Measurements from ENCODE around the gene MUS81. TPM values are rescaled to one million over a fixed set of nuclear protein-coding genes. Genes with fewer than 3 reads are reported as not detected.
A peak's percentile ranks its signal among the peaks of the same experiment; 100 is the strongest.

Gene MUS81
- total RNA-seq, 2 donors from 2014 or later, result 51.8 to 62.8 TPM

GRCh38 chr11:65898656-65899355, 38.6 kb downstream of the MUS81 start:
- no peak for TF ChIP-seq CTCF (IDR thresholded peaks at IDR 0.05)
- Histone ChIP-seq H3K36me3 (no peaks in the 10 kb centered on the region), H3K4me3 (peak overlapping the region; percentile 88), H3K9me3 (no peaks in the 10 kb centered on the region), H3K4me1 (ENCODE audit: control insufficient read depth in 1 of 2, low read depth in 2 of 2) (peaks cover 5 to 30% of the 10 kb centered on the region in 2 donors), H3K27me3 (replicated peaks; ENCODE audit: insufficient read depth) (no peaks in the 10 kb centered on the region), H3K27ac (peak overlapping the region; percentile 65 to 77)
- ATAC-seq (ENCODE audit: insufficient number of reproducible peaks, low FRiP score, low read depth), result no peak
- no peak for DNase-seq (ENCODE audit: low spot score)

GRCh38 chr11:65899356-65900124, 39.3 kb downstream of the MUS81 start:
- peak; percentile 42 for ATAC-seq (ENCODE audit: insufficient number of reproducible peaks, low FRiP score, low read depth)
- TF ChIP-seq CTCF (IDR thresholded peaks at IDR 0.05), result no peak
- H3K36me3 ChIP-seq, result no peaks in the 10 kb centered on the region
- no peaks in the 10 kb centered on the region for H3K9me3 ChIP-seq
- peak overlapping the region; percentile 88 for H3K4me3 ChIP-seq
- no peaks in the 10 kb centered on the region for H3K27me3 ChIP-seq (replicated peaks; ENCODE audit: insufficient read depth)
- peak overlapping the region; percentile 65 to 77 for H3K27ac ChIP-seq
- peaks cover 5 to 24% of the 10 kb centered on the region in 2 donors for H3K4me1 ChIP-seq (ENCODE audit: control insufficient read depth in 1 of 2, low read depth in 2 of 2)
- no peak for DNase-seq (ENCODE audit: low spot score)

GRCh38 chr11:65900125-65900898, 40.1 kb downstream of the MUS81 start, which contains the start of gene FOSL1:
Gene FOSL1, minus strand, starts transcription at chr11:65900388. Its CDS starts 49 bp downstream, at chr11:65900339.
- peak within 1 kb of the TSS; percentile 88 for H3K4me3 ChIP-seq

GRCh38 chr11:65900899-65901180, 40.6 kb downstream of the MUS81 start:
- peak overlapping the region; percentile 6 to 77 for H3K27ac ChIP-seq
- H3K4me3 ChIP-seq, result peak overlapping the region; percentile 88
- H3K9me3 ChIP-seq, result no peaks in the 10 kb centered on the region
- H3K36me3 ChIP-seq, result no peaks in the 10 kb centered on the region
- no peak for TF ChIP-seq CTCF (IDR thresholded peaks at IDR 0.05)
- H3K27me3 ChIP-seq (replicated peaks; ENCODE audit: insufficient read depth), result no peaks in the 10 kb centered on the region
- H3K4me1 ChIP-seq (ENCODE audit: control insufficient read depth in 1 of 2, low read depth in 2 of 2), result peaks cover 5 to 24% of the 10 kb centered on the region in 2 donors
- DNase-seq (ENCODE audit: low spot score) (no peak), ATAC-seq (ENCODE audit: insufficient number of reproducible peaks, low FRiP score, low read depth) (no peak)

More at GRCh38 chr11:65900125-65900898, 40.1 kb downstream of the MUS81 start, which contains the start of gene FOSL1:
- peaks cover 5 to 24% of the 10 kb centered on the region in 2 donors for H3K4me1 ChIP-seq (ENCODE audit: control insufficient read depth in 1 of 2, low read depth in 2 of 2)
- peak; percentile 80 for ATAC-seq (ENCODE audit: insufficient number of reproducible peaks, low FRiP score, low read depth)
- no peaks in the 10 kb centered on the region for H3K9me3 ChIP-seq
- TF ChIP-seq CTCF (IDR thresholded peaks at IDR 0.05), result no peak
- H3K36me3 ChIP-seq, result no peaks in the 10 kb centered on the region
- peak within 1 kb of the TSS; percentile 65 to 77 for H3K27ac ChIP-seq
- no peaks in the 10 kb centered on the region for H3K27me3 ChIP-seq (replicated peaks; ENCODE audit: insufficient read depth)
- DNase-seq (ENCODE audit: low spot score), result peak; percentile 77

GRCh38 chr11:65903068-65903481, 42.8 kb downstream of the MUS81 start:
- Histone ChIP-seq H3K27ac (peak overlapping the region in 1 of 2 donors; percentile 62), H3K27me3 (replicated peaks; ENCODE audit: insufficient read depth) (no peaks in the 10 kb centered on the region), H3K9me3 (no peaks in the 10 kb centered on the region), H3K4me3 (no peak overlapping the region), H3K36me3 (no peaks in the 10 kb centered on the region), H3K4me1 (ENCODE audit: control insufficient read depth in 1 of 2, low read depth in 2 of 2) (peaks cover 5 to 15% of the 10 kb centered on the region in 2 donors)
- TF ChIP-seq CTCF (IDR thresholded peaks at IDR 0.05), result no peak
- ATAC-seq (ENCODE audit: insufficient number of reproducible peaks, low FRiP score, low read depth) (no peak), DNase-seq (ENCODE audit: low spot score) (no peak)
